ENCODE data around the gene FAM83F. TPM values are rescaled to one million over a fixed set of nuclear protein-coding genes. Genes with fewer than 3 reads are reported as not detected.

The FAM83F gene
- total RNA-seq, 1 donor from 2014 or later = 12.8 TPM

- TF ChIP-seq POLR2AphosphoS5 (IDR thresholded peaks at IDR 0.05; ENCODE audit: insufficient read depth in 1 of 2, low read depth in 1 of 2) (no peak), POLR2A (IDR thresholded peaks at IDR 0.05) (no peak), CTCF (IDR thresholded peaks at IDR 0.05) (no peak)
- intact Hi-C loops (cut with DNase I) = no loop called here
- Histone ChIP-seq H3K9me3 (no peaks in the 10 kb centered on the region), H3K4me3 (no peak overlapping the region), H3K27me3 (no peaks in the 10 kb centered on the region), H3K27ac (no peak overlapping the region), H3K36me3 (no peaks in the 10 kb centered on the region), H3K4me1 (peaks cover 51% of the 10 kb centered on the region)
- DNase-seq (ENCODE audit: extremely low spot score in 2 of 2) = no peak
Measured at GRCh38 chr22:40002935-40003715, 8.4 kb downstream of the FAM83F start.

- Histone ChIP-seq H3K27ac (no peak overlapping the region), H3K9me3 (no peaks in the 10 kb centered on the region), H3K27me3 (no peaks in the 10 kb centered on the region), H3K4me1 (peaks cover 44% of the 10 kb centered on the region), H3K4me3 (no peak overlapping the region), H3K36me3 (no peaks in the 10 kb centered on the region)
- no peak for TF ChIP-seq POLR2AphosphoS5 (IDR thresholded peaks at IDR 0.05; ENCODE audit: insufficient read depth in 1 of 2, low read depth in 1 of 2)
- TF ChIP-seq CTCF (IDR thresholded peaks at IDR 0.05) = no peak
- no peak for TF ChIP-seq POLR2A (IDR thresholded peaks at IDR 0.05)
- intact Hi-C loops (cut with DNase I) = no loop called here
- no peak for DNase-seq (ENCODE audit: extremely low spot score in 2 of 2)
Measured at GRCh38 chr22:40004836-40005235, 10.1 kb downstream of the FAM83F start.

DNA sequence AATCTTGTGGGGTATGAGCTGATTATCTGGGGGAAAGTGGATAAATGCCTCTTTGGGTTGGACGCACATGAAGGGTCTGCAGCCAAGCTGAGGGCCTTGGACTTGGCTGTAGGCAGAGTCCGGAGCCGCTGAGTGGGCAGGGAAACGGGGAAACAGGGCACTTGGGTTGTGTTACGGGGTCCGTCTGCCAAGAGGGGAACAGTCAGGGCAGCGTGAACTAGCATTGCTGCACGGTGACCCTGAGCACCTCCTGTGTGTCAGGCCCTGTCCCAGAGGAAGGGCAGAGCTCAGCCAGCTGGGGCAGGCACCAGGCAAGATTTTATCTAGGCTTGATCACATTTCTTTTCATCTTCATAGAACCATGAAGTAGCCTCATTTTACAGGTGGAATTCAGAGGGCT is 11.9 kb downstream of the FAM83F start:
- Histone ChIP-seq H3K27me3 (no peaks in the 10 kb centered on the region), H3K9me3 (no peaks in the 10 kb centered on the region), H3K4me3 (no peak overlapping the region), H3K36me3 (no peaks in the 10 kb centered on the region), H3K27ac (no peak overlapping the region), H3K4me1 (peaks cover 47% of the 10 kb centered on the region)
- DNase-seq (ENCODE audit: extremely low spot score in 2 of 2) = no peak
- TF ChIP-seq POLR2AphosphoS5 (IDR thresholded peaks at IDR 0.05; ENCODE audit: insufficient read depth in 1 of 2, low read depth in 1 of 2) = no peak
- TF ChIP-seq POLR2A (IDR thresholded peaks at IDR 0.05) = no peak
- TF ChIP-seq CTCF (IDR thresholded peaks at IDR 0.05) = no peak
- intact Hi-C loops (cut with DNase I) = no loop called here

DNA sequence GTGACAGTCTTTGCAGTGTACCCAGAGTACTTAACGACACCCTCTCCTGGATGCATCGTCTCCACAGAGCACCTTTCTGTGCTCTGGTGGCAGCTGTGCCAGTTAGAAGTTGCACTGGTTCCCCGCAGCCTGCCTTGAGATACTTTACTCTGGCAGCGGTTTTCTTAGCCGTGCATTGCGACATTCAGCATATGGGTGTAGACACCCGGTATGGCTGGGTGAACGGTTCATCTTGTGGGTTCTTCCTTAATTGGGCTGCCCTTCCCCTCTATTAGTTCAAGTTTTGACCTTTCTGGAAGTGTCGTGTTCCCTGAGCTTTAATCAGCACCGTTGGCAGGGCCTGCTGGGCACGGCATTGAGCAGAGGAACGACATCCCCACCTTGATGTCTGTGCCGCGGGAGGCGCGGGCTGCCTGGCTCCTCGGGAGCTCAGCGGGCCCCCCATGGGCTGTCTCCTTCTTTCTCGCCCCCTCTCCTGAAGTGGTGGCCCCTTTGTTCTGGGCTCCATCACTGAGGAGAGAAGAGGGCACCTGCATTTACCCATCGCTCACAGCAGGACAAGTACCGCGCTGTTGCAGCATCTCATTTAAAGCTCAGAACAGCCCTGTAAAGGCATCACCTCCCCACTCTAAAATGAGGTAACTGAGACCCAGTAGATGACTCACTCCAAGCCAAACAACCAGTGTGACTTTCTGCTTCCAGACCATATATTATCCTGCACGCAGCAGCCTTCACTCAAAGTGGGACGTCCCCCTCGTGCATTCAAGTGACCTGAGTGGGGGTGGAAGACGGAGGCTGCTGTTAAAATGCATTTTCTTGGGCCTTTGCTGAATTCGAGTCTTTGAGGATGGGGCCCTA is 13.3 kb downstream of the FAM83F start:
- no peak overlapping the region for H3K27ac ChIP-seq
- H3K36me3 ChIP-seq = no peaks in the 10 kb centered on the region
- H3K9me3 ChIP-seq = no peaks in the 10 kb centered on the region
- H3K4me3 ChIP-seq = no peak overlapping the region
- peaks cover 36% of the 10 kb centered on the region for H3K4me1 ChIP-seq
- TF ChIP-seq POLR2AphosphoS5 (IDR thresholded peaks at IDR 0.05; ENCODE audit: insufficient read depth in 1 of 2, low read depth in 1 of 2) (no peak), CTCF (IDR thresholded peaks at IDR 0.05) (no peak), POLR2A (IDR thresholded peaks at IDR 0.05) (no peak)
- intact Hi-C loops (cut with DNase I) = no loop called here
- no peaks in the 10 kb centered on the region for H3K27me3 ChIP-seq
- DNase-seq (ENCODE audit: extremely low spot score in 2 of 2) = no peak

Data from vagina (tissue), 2 donors.